GM21528 (cell line): ENCODE measurements around the gene CDK2.

Source experiments
- ATAC-seq: cut with Tn5 transposase; IDR thresholded peaks from one replicate; pipeline ENCODE4 v1.9.1; 2021; ENCODE audit warnings: mild to moderate bottlenecking, moderate library complexity; ENCODE audit not compliant: unreplicated experiment, low FRiP score

Gene CDK2

DNA sequence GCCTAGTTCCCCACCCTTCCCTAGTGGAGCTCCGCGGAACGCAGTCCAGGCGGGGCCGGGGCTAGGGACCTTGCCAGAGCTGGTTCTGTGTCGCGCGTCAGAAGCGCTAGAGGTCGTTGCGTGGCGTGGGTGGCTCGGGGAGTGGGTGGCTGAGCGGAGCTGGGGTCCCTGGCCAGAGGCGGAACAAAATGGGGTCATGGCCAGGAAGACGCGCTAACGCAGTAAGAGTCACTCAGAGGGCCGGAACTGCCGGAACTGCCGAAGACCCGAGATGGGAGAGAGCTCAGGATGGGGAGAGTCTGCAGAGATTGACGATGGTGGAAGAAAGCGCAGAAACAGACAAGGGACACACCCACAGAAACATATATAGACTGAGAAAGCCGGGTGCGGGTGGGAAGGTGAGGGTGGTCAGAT is 30.9 kb upstream of the CDK2 start:
- ATAC-seq: no peak

DNA sequence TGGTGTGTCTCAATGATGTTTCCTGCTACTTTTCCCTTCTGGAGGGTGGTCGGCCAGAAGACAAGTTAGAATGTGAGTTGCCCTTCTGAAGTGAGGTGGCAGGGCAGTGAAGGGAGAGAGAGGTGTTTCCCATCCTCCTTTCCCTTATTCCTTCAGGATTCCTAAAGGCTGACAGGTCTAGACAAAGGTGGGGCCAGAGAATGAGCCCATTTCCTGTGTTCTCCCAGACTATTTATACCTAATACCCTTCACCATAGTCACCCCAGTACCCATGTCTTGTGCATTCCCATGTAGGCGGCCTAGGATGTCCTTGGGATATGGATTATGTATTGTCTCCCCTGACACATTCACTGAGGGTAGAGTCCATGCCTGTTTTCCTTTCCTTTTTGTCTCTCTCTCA is 28.6 kb upstream of the CDK2 start:
- ATAC-seq: no peak

- ATAC-seq: no peak
Measured at GRCh38 chr12:55938826-55939501, 27.7 kb upstream of the CDK2 start.

GRCh38 chr12:55940065-55940732 is 26.4 kb upstream of the CDK2 start:
- ATAC-seq: peak; percentile 86

GRCh38 chr12:55942055-55942454 is 24.6 kb upstream of the CDK2 start:
- ATAC-seq: no peak

- no peak for ATAC-seq
Measured at GRCh38 chr12:55942577-55943136, 24.0 kb upstream of the CDK2 start.

DNA sequence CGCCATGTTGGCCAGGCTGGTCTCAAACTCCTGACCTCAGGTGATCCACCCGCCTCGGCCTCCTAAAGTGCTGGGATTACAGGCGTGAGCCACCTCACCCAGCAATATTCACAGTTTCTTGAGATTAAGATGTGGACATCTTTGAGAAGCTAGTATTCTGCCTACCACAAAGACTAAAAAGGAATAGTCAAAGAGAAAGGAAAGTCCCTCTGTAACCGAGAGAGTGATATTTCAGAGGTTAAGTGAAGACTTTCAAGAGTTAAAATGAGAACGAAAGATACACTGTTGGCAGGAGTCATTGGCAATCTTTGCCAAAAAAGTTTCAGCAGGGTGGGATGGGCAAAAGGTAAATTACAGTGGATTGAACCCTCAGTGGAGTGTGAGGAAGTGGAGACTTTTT is 20.1 kb upstream of the CDK2 start:
- no peak for ATAC-seq

GRCh38 chr12:55955344-55955743 is 11.3 kb upstream of the CDK2 start:
- ATAC-seq: no peak

DNA sequence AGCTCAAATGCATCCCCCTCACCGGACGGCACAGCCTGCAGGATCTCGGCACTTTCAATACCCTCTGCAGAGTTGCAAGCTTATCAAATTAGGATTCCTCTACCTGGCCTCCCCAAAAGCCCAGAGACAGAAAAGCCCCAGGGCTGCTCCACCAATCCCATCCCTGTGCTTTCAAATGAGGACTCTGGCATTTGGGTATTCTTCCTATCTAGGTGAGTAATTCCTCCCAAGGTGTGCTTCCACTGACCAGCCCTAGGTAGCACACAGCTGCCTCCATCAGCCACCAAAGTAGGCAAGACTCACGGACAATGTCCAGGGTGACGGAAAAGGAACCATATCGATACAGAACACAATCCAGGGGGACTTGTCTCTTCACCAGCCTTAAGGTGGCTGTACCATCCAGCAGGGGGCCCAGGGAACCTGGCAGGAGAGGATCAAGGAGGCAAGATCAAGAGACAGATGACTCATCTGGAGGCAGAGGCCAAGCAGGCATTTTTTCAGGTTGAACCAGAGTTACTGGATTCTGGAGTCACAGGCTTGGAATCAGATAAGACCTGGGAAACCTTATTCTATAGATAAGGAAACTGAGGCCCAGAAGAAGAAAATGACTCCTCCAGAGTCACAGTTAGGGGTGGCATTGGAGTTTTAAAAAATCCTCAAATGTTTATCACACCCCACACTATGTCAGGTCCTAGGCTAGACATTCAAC is 10.7 kb upstream of the CDK2 start:
- no peak for ATAC-seq

DNA sequence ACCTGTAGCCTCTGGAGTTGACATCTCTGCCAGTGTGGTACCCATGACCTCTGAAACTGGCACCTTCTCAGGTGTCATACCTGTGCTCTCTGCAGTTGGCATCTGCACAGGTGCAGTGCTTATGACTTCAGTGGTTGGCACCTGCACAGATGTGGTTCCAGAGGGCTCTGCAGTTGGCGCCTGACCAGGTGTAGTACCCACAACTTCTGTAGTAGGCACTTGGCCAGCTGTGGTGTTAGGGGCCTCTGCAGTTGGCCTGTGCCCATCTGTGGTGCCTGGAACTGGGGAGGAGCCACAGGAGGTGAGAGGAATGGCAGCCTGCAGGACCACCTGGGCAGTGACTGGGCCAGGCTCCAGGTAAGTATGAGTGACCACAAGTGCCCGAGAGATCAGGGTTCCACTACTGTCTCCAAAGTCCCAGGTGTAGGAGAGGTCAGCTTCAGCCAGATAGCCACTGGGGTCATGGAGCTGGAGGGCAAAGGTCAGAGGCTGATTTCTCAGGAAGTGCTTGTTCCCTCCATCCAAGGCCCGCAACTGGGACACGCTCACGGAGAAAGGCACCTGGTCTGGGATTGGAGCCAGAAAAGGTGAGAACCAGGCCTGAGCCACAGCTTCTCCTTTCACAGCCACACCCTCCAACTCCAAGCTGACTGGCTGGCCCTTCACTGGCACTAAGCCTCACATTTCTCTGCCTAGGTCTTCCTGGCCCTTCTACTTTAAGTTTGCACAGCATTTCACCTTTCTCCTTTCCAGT is 9.3 kb upstream of the CDK2 start:
- no peak for ATAC-seq

DNA sequence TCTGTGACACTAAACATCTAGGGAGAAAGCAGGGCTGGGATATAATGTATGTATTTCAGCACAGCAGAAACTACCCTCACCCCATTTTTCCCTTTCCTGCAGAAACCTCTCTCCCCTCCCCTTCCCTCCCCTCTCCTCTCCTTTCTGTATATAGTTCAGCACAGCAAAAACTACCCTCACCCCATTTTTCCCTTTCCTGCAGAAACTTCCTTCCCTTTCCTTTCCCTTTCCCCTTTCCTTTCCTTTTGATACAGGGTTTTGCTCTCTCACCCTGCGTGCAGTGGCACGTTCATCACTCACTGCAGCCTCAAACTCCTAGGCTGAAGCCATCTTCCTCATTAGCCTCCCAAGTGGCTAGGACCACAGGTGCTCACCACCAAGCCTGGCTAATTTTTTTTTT is 2.9 kb upstream of the CDK2 start:
- ATAC-seq: no peak

- no peak for ATAC-seq
Measured at GRCh38 chr12:55965240-55965639, 1.4 kb upstream of the CDK2 start.

DNA sequence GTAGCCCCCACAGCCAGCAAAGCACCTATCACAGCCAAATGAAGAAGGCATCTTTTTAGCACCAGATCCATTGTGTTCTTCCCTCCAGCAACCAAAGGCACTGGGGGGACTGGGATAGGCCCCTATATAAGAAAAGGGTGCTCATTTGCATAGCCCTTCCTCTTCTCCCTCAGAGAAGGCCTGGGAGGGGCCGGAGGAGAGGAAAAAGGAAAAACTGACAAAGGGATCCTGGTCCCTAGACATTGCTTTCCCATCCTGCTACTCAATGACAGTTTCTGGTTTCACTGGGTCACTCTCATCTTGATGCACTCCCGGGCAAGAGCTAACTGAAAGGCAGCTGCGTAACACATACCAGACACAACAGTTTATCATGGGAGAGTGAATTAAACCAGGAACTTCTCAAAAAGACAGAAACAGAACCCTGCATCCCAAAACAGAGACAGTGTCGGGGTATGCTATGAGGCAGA is 656 bp upstream of the CDK2 start, which contains the start of gene PMEL:
TSS of gene PMEL (minus strand) at position 102 of the 467 bp plus-strand sequence. CDS start at position 71, 31 bp downstream.
- ATAC-seq: no peak

- ATAC-seq: no peak
Measured at GRCh38 chr12:55969356-55969755, 2.7 kb downstream of the CDK2 start.

- no peak for ATAC-seq
Measured at GRCh38 chr12:55970775-55971174, 4.1 kb downstream of the CDK2 start.

GRCh38 chr12:55972042-55972441 is 5.4 kb downstream of the CDK2 start:
- ATAC-seq: no peak

GRCh38 chr12:55972456-55972855 is 5.8 kb downstream of the CDK2 start:
- ATAC-seq: no peak

DNA sequence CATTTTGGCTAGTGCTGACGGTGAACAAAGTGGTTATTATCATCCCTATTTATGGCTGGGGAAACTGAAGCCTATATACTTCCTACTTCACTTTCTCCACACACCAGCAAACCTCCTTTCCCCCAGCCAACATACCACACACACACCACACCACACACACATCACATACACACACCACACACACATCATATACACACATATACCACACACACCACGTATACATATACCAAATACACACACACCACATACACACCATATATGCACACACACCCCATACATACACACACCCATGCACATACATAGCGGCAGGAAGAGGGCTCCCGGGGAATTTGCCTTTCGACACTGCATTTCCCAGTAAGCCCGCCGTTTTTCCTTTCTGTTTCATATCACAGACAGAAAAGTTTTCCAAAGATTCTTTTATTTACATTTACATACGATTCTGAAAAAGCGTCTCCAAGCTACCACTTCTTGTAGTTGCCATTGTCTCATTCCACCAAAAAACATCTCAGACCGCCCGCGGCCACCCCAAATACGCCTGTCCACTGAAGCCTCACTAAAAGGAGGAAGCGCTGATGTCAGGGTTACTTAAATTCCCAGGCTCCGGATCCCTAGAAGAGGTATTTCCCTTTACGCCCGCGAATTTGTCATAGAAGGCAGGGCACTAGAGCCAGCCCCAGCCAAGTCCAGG is 6.4 kb downstream of the CDK2 start:
- ATAC-seq: no peak

DNA sequence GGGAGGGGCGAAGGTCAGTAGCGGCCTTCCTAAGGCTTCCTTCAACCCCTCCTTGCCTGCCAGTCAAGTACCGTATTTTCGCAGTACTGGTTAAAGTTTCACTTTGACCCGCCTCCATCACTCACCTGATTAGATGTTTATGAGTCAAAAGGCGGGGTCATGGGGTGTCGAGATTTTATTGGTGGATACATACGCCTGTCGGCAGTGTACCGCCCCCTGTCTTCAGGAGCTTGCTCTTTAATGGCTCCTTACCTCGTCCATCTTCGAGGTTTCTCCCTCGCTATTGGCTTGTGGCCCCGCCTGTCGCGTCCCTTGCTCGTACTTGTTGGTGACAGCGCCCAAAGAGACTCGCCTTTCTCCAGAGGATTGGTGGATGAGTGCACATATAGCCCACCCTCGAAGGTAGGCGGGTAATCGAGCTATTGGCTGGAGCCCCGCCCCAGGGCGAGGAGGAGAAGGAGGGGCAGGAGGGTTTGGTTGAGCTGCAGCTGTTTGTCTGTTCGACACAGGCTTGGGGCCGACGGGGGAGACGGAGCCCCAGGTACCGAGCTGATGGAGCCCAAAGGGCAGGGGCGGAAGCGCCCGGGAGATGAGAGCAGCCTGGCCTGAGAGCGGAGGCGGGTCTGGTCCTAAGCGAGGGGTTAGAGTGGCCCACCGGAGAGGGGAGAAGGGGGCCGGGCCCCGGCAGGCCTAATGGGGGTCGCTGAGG is 7.1 kb downstream of the CDK2 start, which contains the start of gene RAB5B:
TSS of gene RAB5B (plus strand) at position 480 of the 709 bp plus-strand sequence. CDS start 12,883 bp downstream, outside the sequence.
- ATAC-seq: peak; percentile 94
